B cell (primary cell): Measurements from ENCODE around the gene MAPRE2. TPM values are rescaled to one million over a fixed set of nuclear protein-coding genes. Genes with fewer than 3 reads are reported as not detected.

Source experiments
- ATAC-seq: fragments of 200-7000 bp; cut with Tn5 transposase; one replicate; pipeline ENCODE4 v1.10.0; 2021; ENCODE audit warnings: low read depth, mild to moderate bottlenecking, moderate number of reproducible peaks, moderate library complexity
- CTCF ChIA-PET: fragments of 350-600 bp; sonication (Branson Sonifier 250); formaldehyde crosslinking; loops from one replicate; lab custom pipeline; 2021; ENCODE audit warnings: antibody characterized with exemption, inconsistent platforms; lab: Charles Lee
- POLR2A ChIA-PET: fragments of 350-600 bp; sonication (Branson Sonifier 250); formaldehyde crosslinking; loops from one replicate; lab custom pipeline; 2021; ENCODE audit warnings: antibody characterized with exemption; lab: Charles Lee
- DNase-seq: peaks from one replicate; pipeline ENCODE4 v3.0.0; 2013
- H2AFZ ChIP-seq: 2 replicates; pipeline ENCODE4 v1.6.1; 2012; ENCODE audit warnings: mild to moderate bottlenecking, low read depth, low read length; ENCODE audit not compliant: insufficient read depth, poor library complexity, severe bottlenecking
- H3K27ac ChIP-seq, 2 donors: 1 replicate in 1 of 2; 2 replicates in 1 of 2; pipeline ENCODE4 v1.5.1; 2012 to 2013; ENCODE audit warnings: low read length in 2 of 2, mild to moderate bottlenecking in 2 of 2, moderate library complexity in 1 of 2
- H3K27me3 ChIP-seq, 4 experiments: fragments of 200-600 bp in 1 of 4; sonication (generic) in 1 of 4; replicated peaks in 1 of 4; 1 replicate in 2 of 4; 2 replicates in 2 of 4; pipeline versions ENCODE4 v1.6.1 to v1.7.0; 2013 to 2016; ENCODE audit warnings: low read length in 3 of 4, mild to moderate bottlenecking in 2 of 4, mixed read lengths in 1 of 4, moderate library complexity in 1 of 4; ENCODE audit not compliant: insufficient read depth in 4 of 4, control insufficient read depth in 3 of 4; ENCODE audit errors: control extremely low read depth in 1 of 4
- H3K36me3 ChIP-seq, 2 experiments: replicated peaks in 1 of 2; 1 replicate in 1 of 2; 2 replicates in 1 of 2; pipeline versions ENCODE4 v1.6.1 to v1.7.1; 2013; ENCODE audit warnings: low read length in 1 of 2; ENCODE audit not compliant: insufficient read depth in 2 of 2, control insufficient read depth in 1 of 2; ENCODE audit errors: control extremely low read depth in 1 of 2, extremely low read depth in 1 of 2
- H3K4me1 ChIP-seq, 2 donors: fragments of 200-600 bp in 1 of 2; sonication (generic) in 1 of 2; 1 replicate in 1 of 2; 2 replicates in 1 of 2; pipeline versions ENCODE4 v1.5.1 to v1.6.1; 2013 to 2017; ENCODE audit warnings: low read length in 2 of 2; ENCODE audit not compliant: control insufficient read depth in 2 of 2, insufficient read depth in 2 of 2
- H3K4me2 ChIP-seq: replicated peaks from 2 replicates; pipeline ENCODE3; 2012; ENCODE audit warnings: mild to moderate bottlenecking, low read depth, low read length; ENCODE audit not compliant: poor library complexity, severe bottlenecking
- H3K4me3 ChIP-seq, 5 experiments: fragments of 200-600 bp in 1 of 5; sonication (generic) in 1 of 5; 1 replicate in 3 of 5; 2 replicates in 2 of 5; pipeline versions ENCODE4 v1.5.1 to v1.7.0; 2011 to 2016; ENCODE audit warnings: low read length in 4 of 5, mild to moderate bottlenecking in 4 of 5, low read depth in 2 of 5, control low read depth in 1 of 5, moderate library complexity in 1 of 5; ENCODE audit not compliant: insufficient read depth in 1 of 5; ENCODE audit errors: control extremely low read depth in 1 of 5, extremely low read depth in 1 of 5
- H3K79me2 ChIP-seq: fragments of 200-600 bp; sonication (generic); one replicate; pipeline ENCODE4 v1.6.0; 2016; ENCODE audit warnings: low read length; ENCODE audit not compliant: control insufficient read depth, insufficient read depth
- H3K9ac ChIP-seq: fragments of 200-600 bp; sonication (generic); 2 replicates; pipeline ENCODE4 v1.6.1; 2017; ENCODE audit warnings: mild to moderate bottlenecking, low read length, moderate library complexity
- H3K9me3 ChIP-seq, 3 donors: one replicate each; pipeline versions ENCODE4 v1.6.1 to v1.7.1; 2013; ENCODE audit warnings: low read length in 2 of 3; ENCODE audit not compliant: control insufficient read depth in 2 of 3, insufficient read depth in 1 of 3; ENCODE audit errors: control extremely low read depth in 1 of 3
- H4K20me1 ChIP-seq: 2 replicates; pipeline ENCODE4 v1.6.0; 2012; ENCODE audit warnings: mild to moderate bottlenecking, low read length; ENCODE audit not compliant: insufficient read depth, control insufficient read depth, poor library complexity, severe bottlenecking
- H3K27ac Mint-ChIP-seq: one replicate; pipeline ENCODE4 v1.8.0; 2021; ENCODE audit warnings: mixed read lengths
- H3K27me3 Mint-ChIP-seq: one replicate; pipeline ENCODE4 v1.8.0; 2021; ENCODE audit warnings: mixed read lengths
- H3K4me1 Mint-ChIP-seq: one replicate; pipeline ENCODE4 v1.8.0; 2021; ENCODE audit warnings: mixed read lengths
- H3K4me3 Mint-ChIP-seq: one replicate; pipeline ENCODE4 v1.8.0; 2021; ENCODE audit warnings: mixed read lengths
- H3K9me3 Mint-ChIP-seq: one replicate; pipeline ENCODE4 v1.8.0; 2022; ENCODE audit warnings: mixed read lengths; ENCODE audit not compliant: insufficient read depth
- EZH2 ChIP-seq: IDR thresholded peaks from 2 replicates; pipeline ENCODE4 v1.6.1; 2012; ENCODE audit warnings: borderline replicate concordance, low read depth, mild to moderate bottlenecking, moderate library complexity, low read length; ENCODE audit not compliant: insufficient read depth, poor library complexity, severe bottlenecking
- WGBS: methylation state at CpG from one replicate; pipeline ENCODE4 v1.1.5; 2013; ENCODE audit warnings: missing lambda C conversion rate; ENCODE audit not compliant: insufficient coverage; 5-methylcytosine and 5-hydroxymethylcytosine counted together
- intact Hi-C: fragments of 100-400 bp; cut with micrococcal nuclease; formaldehyde crosslinking; loops from one replicate; pipeline ENCODE4 v1.10.0; 2022
- polyA plus RNA-seq: library from polyadenylated mRNA; depleted of rRNA; stranded (reverse); fragments of >200 nt; gene quantifications from 2 replicates; pipeline ENCODE4 v1.2.3, GENCODE V29; 2012
- total RNA-seq, 2 donors: library from RNA; stranded (reverse); fragments of 120-200 nt in 1 of 2; gene quantifications; 1 replicate in 1 of 2; 2 replicates in 1 of 2; pipeline versions ENCODE4 v1.2.3 to v1.2.4, GENCODE V29; 2013 to 2022
- TF ChIP-seq, protein P1 (sequence below): fragments of 200-600 bp; IDR thresholded peaks from one replicate; pipeline ENCODE4 v1.8.0; 2022; ENCODE audit warnings: antibody characterized with exemption, mild to moderate bottlenecking

The MAPRE2 gene
- total and polyA plus RNA-seq, 2 donors (not counting 1 experiment from before 2014, with no cell fraction given), result 36.7 to 63.3 TPM

GRCh38 chr18:35183886-35184285 is 142.7 kb downstream of the MAPRE2 start:
- WGBS, result 100% methylated on average over 1 of the region's 5 CpGs
- Histone ChIP-seq H3K36me3 (no peaks in the 10 kb centered on the region), H2AFZ (no peak overlapping the region), H4K20me1 (no peaks in the 10 kb centered on the region), H3K27ac (no peak overlapping the region), H3K79me2 (no peaks in the 10 kb centered on the region), H3K27me3 (no peaks in the 10 kb centered on the region), H3K4me3 (no peak overlapping the region), H3K9ac (no peak overlapping the region), H3K4me2 (no peak overlapping the region), H3K4me1 (peaks cover 8 to 19% of the 10 kb centered on the region in 2 donors), H3K9me3 (no peaks in the 10 kb centered on the region)
- Mint-ChIP-seq H3K9me3 (no peaks in the 10 kb centered on the region), H3K4me1 (peaks cover 14% of the 10 kb centered on the region), H3K27me3 (no peaks in the 10 kb centered on the region), H3K4me3 (no peak overlapping the region), H3K27ac (no peak overlapping the region)
- TF ChIP-seq, protein P1, sequence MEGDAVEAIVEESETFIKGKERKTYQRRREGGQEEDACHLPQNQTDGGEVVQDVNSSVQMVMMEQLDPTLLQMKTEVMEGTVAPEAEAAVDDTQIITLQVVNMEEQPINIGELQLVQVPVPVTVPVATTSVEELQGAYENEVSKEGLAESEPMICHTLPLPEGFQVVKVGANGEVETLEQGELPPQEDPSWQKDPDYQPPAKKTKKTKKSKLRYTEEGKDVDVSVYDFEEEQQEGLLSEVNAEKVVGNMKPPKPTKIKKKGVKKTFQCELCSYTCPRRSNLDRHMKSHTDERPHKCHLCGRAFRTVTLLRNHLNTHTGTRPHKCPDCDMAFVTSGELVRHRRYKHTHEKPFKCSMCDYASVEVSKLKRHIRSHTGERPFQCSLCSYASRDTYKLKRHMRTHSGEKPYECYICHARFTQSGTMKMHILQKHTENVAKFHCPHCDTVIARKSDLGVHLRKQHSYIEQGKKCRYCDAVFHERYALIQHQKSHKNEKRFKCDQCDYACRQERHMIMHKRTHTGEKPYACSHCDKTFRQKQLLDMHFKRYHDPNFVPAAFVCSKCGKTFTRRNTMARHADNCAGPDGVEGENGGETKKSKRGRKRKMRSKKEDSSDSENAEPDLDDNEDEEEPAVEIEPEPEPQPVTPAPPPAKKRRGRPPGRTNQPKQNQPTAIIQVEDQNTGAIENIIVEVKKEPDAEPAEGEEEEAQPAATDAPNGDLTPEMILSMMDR, result no peak
- TF ChIP-seq EZH2, result no peak
- no peak for DNase-seq
- ATAC-seq, result no peak
- intact Hi-C loops, result no loop called here
- ChIA-PET POLR2A (no interaction called here), CTCF (no interaction called here)

GRCh38 chr18:35185771-35186170 is 144.6 kb downstream of the MAPRE2 start:
- Histone ChIP-seq H3K27me3 (no peaks in the 10 kb centered on the region), H3K9ac (no peak overlapping the region), H4K20me1 (no peaks in the 10 kb centered on the region), H3K4me3 (no peak overlapping the region), H3K4me2 (no peak overlapping the region), H3K79me2 (no peaks in the 10 kb centered on the region), H3K4me1 (peaks cover 0 to 9% of the 10 kb centered on the region in 2 donors), H3K9me3 (no peaks in the 10 kb centered on the region), H3K27ac (no peak overlapping the region), H3K36me3 (no peaks in the 10 kb centered on the region), H2AFZ (no peak overlapping the region)
- POLR2A ChIA-PET, result no interaction called here
- DNase-seq, result no peak
- intact Hi-C loops, result loop anchor here (1.0 kb wide), 1 partner anchor 179 kb away; no protein-coding TSS in a partner anchor
- TF ChIP-seq, protein P1, result no peak
- no peak for TF ChIP-seq EZH2
- no peak overlapping the region for H3K4me3 Mint-ChIP-seq
- H3K27ac Mint-ChIP-seq, result no peak overlapping the region
- H3K4me1 Mint-ChIP-seq, result peaks cover 14% of the 10 kb centered on the region
- no peak for ATAC-seq
- no peaks in the 10 kb centered on the region for H3K9me3 Mint-ChIP-seq
- WGBS, result no CpG with 5 or more reads among the region's 2 CpGs
- CTCF ChIA-PET, result interaction anchor here (0.9 to 1.9 kb wide), 5 partner anchors 158 to 179 kb away, joined by 3 to 10 read pairs (median 5); no protein-coding TSS in a partner anchor
- no peaks in the 10 kb centered on the region for H3K27me3 Mint-ChIP-seq
